Activated T-cell treated with anti-CD3 and anti-CD28 coated beads, Interleukin-2, amount 50 U/mL, for 4 hours (primary cell): Measurements from ENCODE around the gene MARCOL. TPM values are rescaled to one million over a fixed set of nuclear protein-coding genes. Genes with fewer than 3 reads are reported as not detected.

Experiments
- ATAC-seq, 2 donors: fragments of 200-7000 bp; cut with Tn5 transposase; one replicate each; pipeline ENCODE4 v1.10.0; 2021
- DNase-seq: peaks from one replicate; pipeline ENCODE4 v3.0.0-alpha.2; 2020
- H3K27me3 Mint-ChIP-seq: one replicate; pipeline ENCODE4 v1.8.0; 2021; ENCODE audit warnings: low read depth, mixed read lengths
- H3K36me3 Mint-ChIP-seq: one replicate; pipeline ENCODE4 v1.8.0; 2022; ENCODE audit warnings: mixed read lengths; ENCODE audit not compliant: insufficient read depth
- H3K4me1 Mint-ChIP-seq: one replicate; pipeline ENCODE4 v1.8.0; 2021; ENCODE audit warnings: low read depth, mixed read lengths
- H3K4me3 Mint-ChIP-seq: one replicate; pipeline ENCODE4 v1.8.0; 2021; ENCODE audit warnings: mild to moderate bottlenecking, moderate library complexity, mixed read lengths
- H3K9me3 Mint-ChIP-seq: one replicate; pipeline ENCODE4 v1.8.0; 2021; ENCODE audit warnings: mixed read lengths
- total RNA-seq, 3 donors: library from RNA; stranded (reverse); gene quantifications; one replicate each; pipeline ENCODE4 v1.2.1, GENCODE V29; 2021

The MARCOL gene
- total RNA-seq: not detected

DNA sequence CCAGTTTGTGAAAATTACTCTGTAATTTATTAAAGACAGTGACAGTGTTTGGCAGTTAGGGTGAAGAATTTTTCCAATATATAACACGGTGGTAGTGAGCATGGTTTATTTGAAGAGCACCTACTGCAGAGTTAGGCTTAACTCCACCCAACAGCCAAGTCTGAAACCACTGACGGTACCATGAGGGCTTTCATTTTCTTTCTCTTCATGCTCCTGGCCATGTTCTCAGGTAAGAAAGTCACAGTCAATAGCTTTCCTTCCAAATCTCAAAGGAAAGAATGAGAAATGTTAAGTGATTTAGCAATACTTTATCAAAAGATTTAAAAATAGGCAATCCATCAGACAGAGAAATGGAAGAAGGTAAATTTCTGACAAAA is at the start of gene MARCOL:
TSS of gene MARCOL (plus strand) at position 108 of the 377 bp plus-strand sequence. CDS start at position 181, 73 bp downstream.
- no peaks in the 10 kb centered on the region for H3K4me1 Mint-ChIP-seq
- no peaks in the 10 kb centered on the region for H3K36me3 Mint-ChIP-seq
- no peak within 1 kb of the TSS for H3K4me3 Mint-ChIP-seq
- H3K9me3 Mint-ChIP-seq: no peaks in the 10 kb centered on the region
- ATAC-seq (no peak), DNase-seq (no peak)
- no peaks in the 10 kb centered on the region for H3K27me3 Mint-ChIP-seq

- Mint-ChIP-seq H3K4me1 (no peaks in the 10 kb centered on the region), H3K4me3 (no peak overlapping the region), H3K9me3 (no peaks in the 10 kb centered on the region), H3K36me3 (no peaks in the 10 kb centered on the region), H3K27me3 (peaks cover 2% of the 10 kb centered on the region)
- ATAC-seq (no peak), DNase-seq (no peak)
These were observed 47.3 kb upstream of the MARCOL start for GRCh38 chr5:148191010-148191409.

DNA sequence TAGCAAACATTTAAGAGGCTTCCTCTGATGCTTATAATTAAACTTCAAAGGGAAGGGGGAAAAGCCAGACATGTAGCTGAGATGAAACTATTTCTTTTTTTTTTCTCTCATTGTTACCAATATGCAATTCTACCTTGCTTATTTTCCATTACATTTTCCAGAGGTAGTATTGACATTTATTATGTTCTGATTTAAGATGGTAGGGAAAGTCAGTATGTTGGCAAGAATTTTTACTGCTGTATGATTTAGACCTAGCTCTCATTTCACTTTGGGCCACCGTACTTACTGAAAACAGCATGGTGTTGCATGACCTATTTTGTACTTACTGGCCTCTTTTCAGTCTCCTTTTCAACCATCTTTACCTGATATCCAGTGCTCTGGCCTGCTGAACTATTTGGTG is 45.1 kb upstream of the MARCOL start:
- Mint-ChIP-seq H3K9me3 (no peaks in the 10 kb centered on the region), H3K27me3 (peaks cover 2% of the 10 kb centered on the region), H3K4me1 (no peaks in the 10 kb centered on the region), H3K4me3 (no peak overlapping the region), H3K36me3 (no peaks in the 10 kb centered on the region)
- DNase-seq (no peak), ATAC-seq (no peak)

GRCh38 chr5:148201151-148201550 is 37.2 kb upstream of the MARCOL start:
- no peak for DNase-seq
- Mint-ChIP-seq H3K4me1 (no peaks in the 10 kb centered on the region), H3K27me3 (no peaks in the 10 kb centered on the region), H3K36me3 (no peaks in the 10 kb centered on the region), H3K4me3 (no peak overlapping the region), H3K9me3 (no peaks in the 10 kb centered on the region)
- no peak for ATAC-seq

- no peak within 1 kb of the TSS for H3K4me3 Mint-ChIP-seq
- H3K4me1 Mint-ChIP-seq: no peaks in the 10 kb centered on the region
- no peaks in the 10 kb centered on the region for H3K36me3 Mint-ChIP-seq
- ATAC-seq (no peak), DNase-seq (no peak)
- H3K9me3 Mint-ChIP-seq: no peaks in the 10 kb centered on the region
- peaks cover 4% of the 10 kb centered on the region for H3K27me3 Mint-ChIP-seq
These were observed 35.7 kb upstream of the MARCOL start, which contains the start of gene SPINK6 for GRCh38 chr5:148202531-148203203. TSS of gene SPINK6 (plus strand) at chr5:148203042. CDS start at chr5:148203097, 55 bp downstream.

- no peaks in the 10 kb centered on the region for H3K4me1 Mint-ChIP-seq
- ATAC-seq (no peak), DNase-seq (no peak)
These were observed 33.1 kb upstream of the MARCOL start for GRCh38 chr5:148205044-148205806.

DNA sequence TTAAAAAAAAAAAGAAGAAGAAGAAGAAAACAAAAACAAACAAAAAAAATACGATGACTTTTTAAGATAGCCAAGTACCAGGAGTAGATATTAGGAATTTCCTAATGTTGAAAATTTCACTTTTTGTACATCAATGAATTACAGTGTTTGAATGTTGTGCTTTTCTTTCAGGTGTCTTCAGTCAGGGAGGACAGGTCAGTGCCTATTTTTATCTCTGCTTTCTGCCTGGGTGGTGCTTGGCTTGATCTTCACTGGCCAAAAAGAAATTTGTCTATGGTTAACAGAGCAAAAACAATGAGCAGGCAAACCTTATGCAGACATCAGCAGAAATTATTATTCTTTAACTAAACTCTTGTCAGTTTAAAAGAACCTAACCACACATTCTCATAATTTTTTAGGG is 32.5 kb upstream of the MARCOL start:
- ATAC-seq (no peak), DNase-seq (no peak)
- Mint-ChIP-seq H3K4me3 (no peak overlapping the region), H3K27me3 (peaks cover 4% of the 10 kb centered on the region), H3K4me1 (no peaks in the 10 kb centered on the region), H3K36me3 (no peaks in the 10 kb centered on the region), H3K9me3 (no peaks in the 10 kb centered on the region)

More at GRCh38 chr5:148205044-148205806, 33.1 kb upstream of the MARCOL start:
- Mint-ChIP-seq H3K36me3 (no peaks in the 10 kb centered on the region), H3K9me3 (no peaks in the 10 kb centered on the region), H3K27me3 (peaks cover 4% of the 10 kb centered on the region), H3K4me3 (no peak overlapping the region)

DNA sequence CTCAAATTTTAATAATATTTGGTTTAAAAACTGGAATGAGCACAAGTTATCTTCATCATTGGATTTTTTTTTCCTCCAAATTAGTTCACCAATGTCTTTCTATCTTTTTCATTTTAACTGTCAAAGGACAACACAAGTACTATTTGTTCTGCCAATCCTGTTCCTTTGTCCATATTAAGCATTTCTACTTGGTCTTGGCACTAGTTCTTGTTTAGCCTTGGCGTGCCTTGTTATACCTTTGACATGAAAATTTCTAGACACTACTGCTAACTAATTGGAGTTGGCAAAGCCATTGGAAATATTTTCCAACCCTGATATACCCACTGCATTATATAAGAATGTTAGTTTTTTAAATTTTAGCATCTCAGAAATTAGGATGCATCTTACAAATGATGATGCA is 31.7 kb upstream of the MARCOL start:
- DNase-seq (no peak), ATAC-seq (no peak)
- peaks cover 4% of the 10 kb centered on the region for H3K27me3 Mint-ChIP-seq
- no peaks in the 10 kb centered on the region for H3K9me3 Mint-ChIP-seq
- no peaks in the 10 kb centered on the region for H3K36me3 Mint-ChIP-seq
- H3K4me3 Mint-ChIP-seq: no peak overlapping the region
- no peaks in the 10 kb centered on the region for H3K4me1 Mint-ChIP-seq

- no peak for ATAC-seq
- Mint-ChIP-seq H3K27me3 (peaks cover 6% of the 10 kb centered on the region), H3K4me1 (no peaks in the 10 kb centered on the region), H3K9me3 (no peaks in the 10 kb centered on the region), H3K4me3 (no peak overlapping the region), H3K36me3 (no peaks in the 10 kb centered on the region)
- DNase-seq: no peak
These were observed 30.1 kb upstream of the MARCOL start for GRCh38 chr5:148208226-148208625.

- DNase-seq (no peak), ATAC-seq (no peak)
- H3K4me3 Mint-ChIP-seq: no peak overlapping the region
- H3K4me1 Mint-ChIP-seq: no peaks in the 10 kb centered on the region
- no peaks in the 10 kb centered on the region for H3K36me3 Mint-ChIP-seq
- H3K9me3 Mint-ChIP-seq: no peaks in the 10 kb centered on the region
- peaks cover 6% of the 10 kb centered on the region for H3K27me3 Mint-ChIP-seq
These were observed 29.1 kb upstream of the MARCOL start for GRCh38 chr5:148209151-148209770.

- Mint-ChIP-seq H3K4me3 (no peak overlapping the region), H3K4me1 (no peaks in the 10 kb centered on the region), H3K9me3 (no peaks in the 10 kb centered on the region), H3K27me3 (peaks cover 2% of the 10 kb centered on the region), H3K36me3 (no peaks in the 10 kb centered on the region)
- ATAC-seq: no peak
- DNase-seq: no peak
These were observed 23.6 kb upstream of the MARCOL start for GRCh38 chr5:148214665-148215185.

DNA sequence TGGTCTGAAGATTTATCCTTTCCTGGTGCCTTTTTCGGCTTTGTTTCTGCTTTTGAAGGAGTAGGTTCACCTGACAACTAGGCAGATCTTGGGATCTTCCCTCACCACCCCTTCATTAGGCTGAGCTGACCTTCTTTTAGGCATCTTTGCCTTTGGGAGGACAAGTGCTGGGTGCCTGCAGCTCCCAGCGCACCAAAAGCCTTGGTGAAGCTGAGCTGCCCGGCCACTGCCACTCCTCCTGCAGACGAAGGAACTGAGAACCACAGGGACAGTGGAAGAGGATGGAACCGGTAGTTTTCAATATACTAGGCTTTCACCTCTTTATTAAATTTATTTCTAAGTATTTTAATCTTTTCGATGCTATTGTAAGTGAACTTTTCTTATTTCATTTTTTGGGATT is 16.8 kb upstream of the MARCOL start:
- DNase-seq: no peak
- ATAC-seq: no peak
- H3K4me3 Mint-ChIP-seq: no peak overlapping the region
- no peaks in the 10 kb centered on the region for H3K9me3 Mint-ChIP-seq
- no peaks in the 10 kb centered on the region for H3K4me1 Mint-ChIP-seq
- no peaks in the 10 kb centered on the region for H3K36me3 Mint-ChIP-seq
- H3K27me3 Mint-ChIP-seq: peaks cover 3% of the 10 kb centered on the region

GRCh38 chr5:148224117-148224742 is 14.1 kb upstream of the MARCOL start:
- H3K4me1 Mint-ChIP-seq: no peaks in the 10 kb centered on the region
- H3K9me3 Mint-ChIP-seq: no peaks in the 10 kb centered on the region
- no peaks in the 10 kb centered on the region for H3K36me3 Mint-ChIP-seq
- DNase-seq (no peak), ATAC-seq (no peak)
- H3K27me3 Mint-ChIP-seq: peaks cover 3% of the 10 kb centered on the region
- H3K4me3 Mint-ChIP-seq: no peak overlapping the region

- DNase-seq (no peak), ATAC-seq (no peak)
- no peaks in the 10 kb centered on the region for H3K4me1 Mint-ChIP-seq
- no peaks in the 10 kb centered on the region for H3K36me3 Mint-ChIP-seq
- H3K27me3 Mint-ChIP-seq: peaks cover 3% of the 10 kb centered on the region
- H3K4me3 Mint-ChIP-seq: no peak overlapping the region
- peaks cover 3% of the 10 kb centered on the region for H3K9me3 Mint-ChIP-seq
These were observed 9.8 kb upstream of the MARCOL start for GRCh38 chr5:148228392-148228984.
